GOT3 (cell line): ENCODE measurements around the gene PPP2CA.
A peak's percentile ranks its signal among the peaks of the same experiment; 100 is the strongest.
"Not testable (repeated sequence)": the region's sequence is repeated elsewhere in the genome, so short reads cannot be mapped to it uniquely, and the experiment has no call there.

Source experiments
- DNase-seq: peaks from one replicate; lab custom pipeline; 2025; ENCODE audit warnings: mixed read lengths; lab: John Stamatoyannopoulos, UW

The PPP2CA gene

DNA sequence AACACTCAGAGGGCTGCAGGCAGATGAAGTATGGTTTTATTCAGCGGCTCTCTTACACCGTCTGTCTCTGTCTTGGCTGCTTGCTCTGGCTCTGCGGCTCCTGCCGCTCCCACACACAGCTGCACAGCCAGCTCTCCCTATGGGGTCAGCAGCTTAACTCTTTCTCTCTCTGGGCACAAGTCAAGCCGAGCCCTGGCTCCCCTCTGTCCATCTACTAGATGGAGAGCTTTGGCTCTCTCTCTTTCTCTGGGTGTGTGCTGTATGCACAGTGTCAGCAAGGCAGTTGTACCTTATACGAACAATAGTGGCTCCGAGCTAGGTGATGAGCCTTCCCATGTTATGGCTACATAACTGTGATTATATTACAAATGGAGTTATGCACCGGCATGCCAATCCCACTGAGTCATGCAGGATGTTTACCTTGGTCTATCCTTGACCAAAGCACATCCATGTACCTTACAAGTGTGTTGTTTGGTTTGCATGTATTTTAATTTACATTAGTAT, 19.3 kb upstream of the PPP2CA start:
- no peak for DNase-seq

DNA sequence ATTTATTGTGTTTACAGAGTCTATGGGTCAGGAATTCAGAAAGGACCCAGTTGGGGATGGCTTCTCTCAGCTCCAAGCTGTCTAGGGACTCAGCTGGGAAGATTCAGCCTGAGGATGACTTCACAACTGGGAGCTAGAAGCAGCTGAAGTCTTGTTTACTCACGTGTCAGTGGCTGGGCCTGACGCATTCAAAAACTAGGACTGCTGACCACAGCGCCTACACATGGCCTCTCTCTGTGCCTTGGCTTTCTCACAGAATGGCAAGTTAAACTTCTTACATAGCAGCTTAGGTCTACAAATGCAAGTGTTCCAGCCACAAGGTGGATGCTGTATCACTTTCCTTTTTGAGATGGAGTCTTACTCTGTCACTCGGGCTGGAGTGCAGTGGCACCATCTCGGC, 16.3 kb upstream of the PPP2CA start:
- DNase-seq: peak; percentile 43

DNA sequence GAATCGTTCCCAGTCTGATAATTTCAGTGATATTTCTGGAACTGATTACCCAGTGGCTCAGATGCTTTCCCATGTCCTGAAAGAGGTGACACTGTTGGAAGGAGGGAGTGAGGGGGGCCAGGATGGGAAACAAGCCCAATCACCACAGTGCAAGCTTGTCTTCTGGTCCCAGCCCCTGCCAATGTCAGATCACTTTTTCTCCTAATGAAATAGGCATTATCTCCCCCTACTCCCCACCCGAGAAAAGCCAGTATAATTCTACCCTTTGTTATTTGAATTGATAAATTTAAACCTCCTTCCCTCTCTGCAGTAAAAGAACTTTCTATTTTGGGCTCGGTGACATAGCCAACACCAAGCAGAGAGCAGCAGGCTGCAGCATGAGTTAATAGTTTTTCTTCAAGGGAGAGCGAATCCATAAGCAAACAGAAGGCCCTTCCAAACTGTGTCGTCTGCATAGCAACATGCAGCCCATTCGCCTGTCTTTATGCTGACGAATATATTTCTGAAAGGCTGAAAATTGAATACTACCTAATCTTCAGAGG, 14.6 kb upstream of the PPP2CA start:
- no peak for DNase-seq

DNA sequence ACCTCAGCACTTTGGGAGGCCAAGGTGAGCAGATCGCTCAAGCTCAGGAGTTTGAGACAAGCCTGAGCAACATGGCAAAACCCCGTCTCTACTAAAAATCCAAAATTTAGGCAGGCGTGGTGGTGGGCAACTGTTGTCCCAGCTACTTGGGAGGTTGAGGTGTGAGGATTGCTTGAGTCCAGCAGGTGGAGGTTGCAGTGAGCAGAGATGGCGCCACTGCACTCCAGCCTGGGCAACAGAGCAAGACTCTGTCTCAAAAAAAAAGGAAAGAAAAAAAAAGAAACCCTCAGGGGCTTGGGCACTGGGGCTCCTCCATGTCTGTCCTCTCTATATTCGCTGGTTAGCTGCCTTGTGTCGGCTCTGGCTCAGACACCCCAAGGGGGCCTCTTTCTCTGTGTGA, 10.9 kb upstream of the PPP2CA start:
- DNase-seq: no peak

DNA sequence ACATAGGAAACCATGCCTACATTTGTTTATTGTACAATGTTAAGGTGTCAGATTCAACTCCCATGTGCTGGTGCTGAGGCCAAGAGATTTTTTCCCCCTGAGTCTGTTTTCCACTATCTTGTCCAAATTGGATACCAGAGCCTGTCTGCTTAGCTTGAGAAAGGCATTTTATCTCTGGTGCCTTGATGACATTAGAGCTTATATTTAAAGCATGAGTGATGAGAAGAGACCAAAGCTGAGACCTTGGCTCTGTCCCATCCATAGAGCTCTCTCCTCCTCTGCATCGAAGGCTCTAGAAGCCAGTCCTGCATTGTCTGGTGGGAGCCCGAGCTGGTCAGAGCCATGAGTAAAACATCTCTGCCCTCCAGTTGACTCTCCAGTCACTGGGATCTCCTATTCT, 10.4 kb upstream of the PPP2CA start:
- DNase-seq: no peak

DNA sequence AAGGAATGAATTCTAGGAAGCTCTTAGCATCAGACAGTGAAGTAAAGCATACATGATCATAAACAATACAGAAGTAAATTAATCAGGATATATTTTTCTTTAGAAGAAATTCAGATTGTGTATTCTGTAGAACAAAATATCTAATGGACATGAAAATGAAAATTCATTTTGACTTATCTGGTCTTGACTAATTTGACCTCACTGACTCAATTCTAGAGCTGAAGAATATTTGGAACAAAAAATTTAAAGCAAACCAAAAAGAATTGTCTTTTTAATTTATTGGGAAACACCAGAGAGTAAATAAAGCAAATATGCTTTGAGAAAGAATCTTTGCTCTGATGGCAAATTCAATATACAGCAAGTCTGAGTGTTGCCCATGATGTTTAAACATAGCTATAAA, 2.8 kb upstream of the PPP2CA start:
- no peak for DNase-seq

- no peak for DNase-seq
These were observed 1.9 kb upstream of the PPP2CA start for GRCh38 chr5:134227776-134228175.

DNA sequence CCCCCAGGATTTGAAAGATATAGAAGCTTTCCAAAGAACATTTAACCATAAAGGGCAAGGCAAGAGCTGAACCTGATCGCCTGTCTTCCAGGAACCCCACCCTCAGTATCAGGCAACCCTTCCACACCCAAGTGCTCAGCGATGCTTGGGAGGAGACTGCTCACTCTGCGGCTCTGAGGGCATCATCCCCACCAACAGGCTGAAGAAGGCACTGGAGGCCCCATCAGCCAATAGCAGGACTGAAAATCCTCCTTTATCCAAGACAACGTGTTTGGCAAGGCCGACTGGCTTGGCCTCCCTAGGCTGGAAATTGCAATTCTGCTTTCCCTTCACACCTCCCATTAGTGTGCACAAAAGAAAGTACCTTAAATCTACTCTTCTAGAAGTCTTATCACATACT, 1.4 kb upstream of the PPP2CA start:
- DNase-seq: no peak

- DNase-seq: no peak
These were observed 744 bp upstream of the PPP2CA start for GRCh38 chr5:134226441-134227192.

- no peak for DNase-seq
These were observed 739 bp downstream of the PPP2CA start for GRCh38 chr5:134224888-134225779.

GRCh38 chr5:134223406-134224248, 2.2 kb downstream of the PPP2CA start:
- no peak for DNase-seq

DNA sequence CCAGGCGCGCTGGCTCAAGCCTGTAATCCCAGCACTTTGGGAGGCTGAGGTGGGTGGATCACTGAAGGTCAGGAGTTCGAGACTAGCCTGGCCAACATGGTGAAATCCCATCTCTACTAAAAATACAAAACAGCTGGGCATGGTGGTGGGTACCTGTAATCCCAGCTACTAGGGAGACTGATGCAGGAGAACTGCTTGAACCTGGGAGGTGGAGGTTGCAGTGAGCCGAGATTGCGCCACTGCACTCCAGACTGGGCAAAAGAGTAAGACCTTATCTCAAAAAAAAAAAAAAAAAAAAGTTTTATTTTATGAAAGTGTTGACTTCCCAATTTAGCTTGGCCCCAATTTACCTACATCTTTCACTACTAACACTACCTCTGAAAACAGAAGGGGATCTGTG, 4.2 kb downstream of the PPP2CA start:
- DNase-seq: not testable (repeated sequence)

DNA sequence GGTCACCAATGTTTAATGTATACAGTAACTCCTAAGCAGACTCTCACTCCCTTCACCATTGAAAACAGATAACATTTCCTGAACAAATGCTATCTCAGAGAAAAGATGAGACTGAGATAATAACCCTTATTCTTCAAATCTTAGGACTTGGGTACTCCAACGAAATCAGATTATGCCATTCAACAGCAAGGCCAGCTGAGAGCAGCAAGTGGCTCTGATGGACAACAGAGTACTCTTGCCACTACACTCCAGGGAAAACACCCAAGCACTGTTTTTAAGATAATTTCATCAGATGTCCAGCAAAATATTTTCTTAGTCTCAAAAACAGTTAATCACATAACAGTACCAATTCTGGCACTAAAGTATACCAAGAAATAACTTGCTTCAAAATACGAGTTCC, 10.1 kb downstream of the PPP2CA start:
- no peak for DNase-seq

DNA sequence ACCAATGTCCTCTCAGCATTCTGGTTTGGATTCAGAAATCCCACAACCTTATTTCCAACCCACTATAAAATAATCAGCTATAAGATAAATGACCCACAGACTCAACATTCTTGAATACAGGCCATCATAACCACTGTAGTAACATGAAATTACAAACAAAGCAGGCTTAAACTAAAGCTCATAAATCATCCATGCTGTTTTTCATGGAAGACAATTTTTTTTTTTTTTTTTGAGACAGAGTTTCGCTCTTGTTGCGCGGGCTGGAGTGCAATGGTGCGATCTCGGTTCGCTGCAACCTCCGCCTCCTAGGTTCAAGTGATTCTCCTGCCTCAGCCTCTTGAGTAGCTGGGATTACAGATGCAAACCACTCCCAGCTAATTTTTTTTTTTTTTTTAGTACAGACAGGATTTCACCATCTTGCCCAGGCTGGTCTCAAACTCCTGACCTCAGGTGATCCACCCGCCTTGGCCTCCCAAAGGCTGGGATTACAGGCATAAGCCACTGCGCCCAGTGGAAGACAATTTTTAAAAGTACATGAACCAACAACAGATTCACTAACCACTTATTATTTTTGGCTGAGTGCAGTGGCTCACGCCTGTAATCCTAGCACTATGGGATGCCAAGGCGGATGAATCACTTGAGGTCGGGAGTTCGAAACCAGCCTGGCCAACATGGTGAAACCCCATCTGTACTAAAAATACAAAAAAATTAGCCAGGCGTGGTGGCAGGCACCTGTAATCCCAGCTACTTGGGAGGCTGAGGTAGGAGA, 14.4 kb downstream of the PPP2CA start:
- not testable (repeated sequence) for DNase-seq

GRCh38 chr5:134209477-134210245, 16.2 kb downstream of the PPP2CA start:
- DNase-seq: no peak

GRCh38 chr5:134207696-134208095, 18.2 kb downstream of the PPP2CA start:
- DNase-seq: no peak

GRCh38 chr5:134206627-134207160, 19.2 kb downstream of the PPP2CA start:
- no peak for DNase-seq

DNA sequence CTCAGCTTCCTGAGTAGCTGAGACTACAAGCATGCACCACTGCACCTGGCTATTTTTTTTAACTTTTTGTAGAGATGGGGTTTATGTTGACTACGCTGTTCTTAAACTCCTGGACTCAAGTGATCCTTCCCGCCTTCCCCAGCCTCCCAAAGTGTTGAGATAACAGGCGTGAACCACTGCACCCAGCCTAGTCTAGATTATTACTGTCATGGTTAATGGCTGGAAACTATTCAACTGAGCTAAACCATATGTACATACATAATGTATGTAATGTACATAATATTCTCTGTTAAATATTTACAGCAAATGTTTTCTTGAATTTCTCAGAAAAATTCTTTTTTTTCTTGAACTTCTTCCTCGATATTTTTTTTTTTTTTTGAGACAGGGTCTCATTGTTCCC, 21.3 kb downstream of the PPP2CA start:
- DNase-seq: no peak

GRCh38 chr5:134203630-134204029, 22.2 kb downstream of the PPP2CA start:
- DNase-seq: no peak

DNA sequence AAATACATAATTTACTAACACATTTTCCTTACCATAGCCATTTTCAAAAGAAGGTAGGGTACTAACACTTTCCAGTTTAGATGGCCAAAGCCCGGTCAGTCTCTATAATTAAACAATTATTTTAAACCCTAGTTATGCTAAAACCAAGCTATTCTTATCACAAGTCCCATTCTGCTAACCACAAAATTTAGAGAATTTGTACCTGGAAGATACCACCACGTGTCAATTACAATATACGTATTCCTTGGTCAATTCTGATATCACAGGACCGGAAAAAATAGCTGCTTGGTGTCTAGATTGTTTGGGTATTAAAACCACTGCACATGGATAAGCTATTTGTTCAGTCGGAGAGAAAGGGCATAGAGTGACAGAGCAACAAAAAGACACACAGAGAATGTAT, 30.2 kb downstream of the PPP2CA start:
- DNase-seq: no peak
